Gastrocnemius medialis (tissue), 4 donors: Measurements from ENCODE around the gene SHISAL2B.

Experiments
- CTCF ChIP-seq, 5 experiments: fragments of 450-650 bp in 3 of 5; fragments of 200-600 bp in 2 of 5; sonication (generic) in 2 of 5; IDR thresholded peaks in 4 of 5; conservative IDR thresholded peaks in 1 of 5; 1 replicate in 4 of 5; 2 replicates in 1 of 5; pipeline ENCODE4 v1.5.1; 2016 to 2019; ENCODE audit warnings: antibody characterized with exemption in 5 of 5, mild to moderate bottlenecking in 3 of 5, moderate library complexity in 3 of 5
- POLR2A ChIP-seq, 2 donors: fragments of 450-650 bp; IDR thresholded peaks; one replicate each; pipeline ENCODE4 v1.6.1; 2017; ENCODE audit warnings: antibody characterized with exemption in 2 of 2, mild to moderate bottlenecking in 2 of 2, moderate library complexity in 2 of 2

- no peak for TF ChIP-seq CTCF (IDR thresholded peaks at IDR 0.05 in 4 of 5, conservative IDR thresholded peaks at IDR 0.05 in 1 of 5)
- no peak for TF ChIP-seq POLR2A (IDR thresholded peaks at IDR 0.05)
These were observed 75.7 kb downstream of the SHISAL2B start for GRCh38 chr5:64765804-64766504.
